Superior temporal gyrus (tissue), 1 donor: Measurements from ENCODE around the gene COL25A1.
"Not testable (repeated sequence)": the region's sequence is repeated elsewhere in the genome, so short reads cannot be mapped to it uniquely, and the experiment has no call there.

Experiments used
- DNase-seq: peaks from one replicate; pipeline ENCODE4 v3.0.0-alpha.2; 2016; ENCODE audit errors: extremely low spot score

COL25A1 gene

GRCh38 chr4:109123951-109124350 is 178.5 kb downstream of the COL25A1 start:
- no peak for DNase-seq

GRCh38 chr4:109121561-109121960 is 180.9 kb downstream of the COL25A1 start:
- DNase-seq, result no peak

- DNase-seq, result no peak
Measured at GRCh38 chr4:109119852-109120251, 182.6 kb downstream of the COL25A1 start.

GRCh38 chr4:109118635-109119034 is 183.8 kb downstream of the COL25A1 start:
- no peak for DNase-seq

- DNase-seq, result no peak
Measured at GRCh38 chr4:109114501-109114900, 188.0 kb downstream of the COL25A1 start.

GRCh38 chr4:109113521-109113920 is 188.9 kb downstream of the COL25A1 start:
- no peak for DNase-seq

GRCh38 chr4:109111031-109111430 is 191.4 kb downstream of the COL25A1 start:
- no peak for DNase-seq

GRCh38 chr4:109108215-109108614 is 194.2 kb downstream of the COL25A1 start:
- DNase-seq, result not testable (repeated sequence)

- DNase-seq, result no peak
Measured at GRCh38 chr4:109094056-109094455, 208.4 kb downstream of the COL25A1 start.

- DNase-seq, result no peak
Measured at GRCh38 chr4:109091727-109092409, 210.6 kb downstream of the COL25A1 start.

- DNase-seq, result no peak
Measured at GRCh38 chr4:109083911-109084310, 218.5 kb downstream of the COL25A1 start.

- no peak for DNase-seq
Measured at GRCh38 chr4:109079731-109080130, 222.7 kb downstream of the COL25A1 start.

GRCh38 chr4:109079201-109079600 is 223.3 kb downstream of the COL25A1 start:
- DNase-seq, result no peak

- DNase-seq, result no peak
Measured at GRCh38 chr4:109078724-109079123, 223.7 kb downstream of the COL25A1 start.

- DNase-seq, result no peak
Measured at GRCh38 chr4:109077505-109077904, 225.0 kb downstream of the COL25A1 start.

- not testable (repeated sequence) for DNase-seq
Measured at GRCh38 chr4:109076709-109077108, 225.7 kb downstream of the COL25A1 start.

- DNase-seq, result no peak
Measured at GRCh38 chr4:109075621-109076020, 226.8 kb downstream of the COL25A1 start.

- no peak for DNase-seq
Measured at GRCh38 chr4:109072595-109072994, 229.9 kb downstream of the COL25A1 start.

- not testable (repeated sequence) for DNase-seq
Measured at GRCh38 chr4:109070677-109071076, 231.8 kb downstream of the COL25A1 start.

- no peak for DNase-seq
Measured at GRCh38 chr4:109067508-109068235, 234.8 kb downstream of the COL25A1 start.

GRCh38 chr4:109065006-109065405 is 237.5 kb downstream of the COL25A1 start:
- DNase-seq, result no peak

- DNase-seq, result no peak
Measured at GRCh38 chr4:109053257-109053656, 249.2 kb downstream of the COL25A1 start.

- peak; percentile 19 for DNase-seq
Measured at GRCh38 chr4:109052821-109053220, 249.6 kb downstream of the COL25A1 start.
